NCI-H187 treated with DMSO at 0.1 percent for 48 hours (cell line): ENCODE measurements around the gene POU2F2.
"Not testable (repeated sequence)": the region's sequence is repeated elsewhere in the genome, so short reads cannot be mapped to it uniquely, and the experiment has no call there.

Experiments
- DNase-seq: peaks from one replicate; lab custom pipeline; 2025; lab: John Stamatoyannopoulos, UW

Gene POU2F2

DNA sequence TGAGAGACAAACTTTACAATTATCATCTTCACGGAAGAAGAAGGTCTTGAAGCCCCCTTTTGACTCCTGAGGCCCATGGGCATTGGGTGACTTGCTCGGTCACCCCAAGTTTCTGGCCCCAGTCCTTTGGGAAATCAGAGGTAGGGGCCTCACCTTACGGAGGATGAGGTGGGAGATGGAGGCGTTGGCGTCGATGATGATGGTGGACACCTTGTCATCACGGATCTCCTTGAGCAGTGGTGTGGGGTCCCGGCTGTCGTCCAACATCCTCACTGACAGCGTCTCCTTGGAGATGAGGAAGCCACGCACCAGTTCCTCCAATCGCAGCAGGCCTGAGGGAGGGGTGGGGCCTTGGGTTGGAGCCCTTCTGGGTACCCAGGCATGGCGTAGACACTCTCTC lies 73.0 kb downstream of the POU2F2 start:
- DNase-seq: no peak

DNA sequence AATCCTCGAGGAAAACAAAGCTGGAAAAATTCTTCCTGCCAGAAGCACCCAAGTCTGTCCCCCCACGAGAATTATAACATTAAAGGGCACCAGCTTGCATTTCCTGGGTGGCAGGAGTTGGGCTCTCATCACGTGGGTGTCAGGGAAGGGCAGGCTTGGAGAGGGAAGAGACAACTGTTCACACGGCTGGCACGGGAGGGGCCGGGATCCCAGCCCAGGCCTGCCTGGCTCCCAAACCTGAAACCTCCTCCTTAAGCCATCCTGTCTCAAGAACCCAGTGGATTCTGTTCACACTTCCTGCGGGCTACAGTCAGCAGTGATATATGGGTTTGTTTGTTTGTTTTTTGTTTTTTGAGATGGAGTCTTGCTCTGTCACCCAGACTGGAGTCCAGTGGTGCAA lies 74.4 kb downstream of the POU2F2 start:
- DNase-seq: no peak

GRCh38 chr19:42054205-42054604 lies 78.0 kb downstream of the POU2F2 start:
- DNase-seq: no peak

DNA sequence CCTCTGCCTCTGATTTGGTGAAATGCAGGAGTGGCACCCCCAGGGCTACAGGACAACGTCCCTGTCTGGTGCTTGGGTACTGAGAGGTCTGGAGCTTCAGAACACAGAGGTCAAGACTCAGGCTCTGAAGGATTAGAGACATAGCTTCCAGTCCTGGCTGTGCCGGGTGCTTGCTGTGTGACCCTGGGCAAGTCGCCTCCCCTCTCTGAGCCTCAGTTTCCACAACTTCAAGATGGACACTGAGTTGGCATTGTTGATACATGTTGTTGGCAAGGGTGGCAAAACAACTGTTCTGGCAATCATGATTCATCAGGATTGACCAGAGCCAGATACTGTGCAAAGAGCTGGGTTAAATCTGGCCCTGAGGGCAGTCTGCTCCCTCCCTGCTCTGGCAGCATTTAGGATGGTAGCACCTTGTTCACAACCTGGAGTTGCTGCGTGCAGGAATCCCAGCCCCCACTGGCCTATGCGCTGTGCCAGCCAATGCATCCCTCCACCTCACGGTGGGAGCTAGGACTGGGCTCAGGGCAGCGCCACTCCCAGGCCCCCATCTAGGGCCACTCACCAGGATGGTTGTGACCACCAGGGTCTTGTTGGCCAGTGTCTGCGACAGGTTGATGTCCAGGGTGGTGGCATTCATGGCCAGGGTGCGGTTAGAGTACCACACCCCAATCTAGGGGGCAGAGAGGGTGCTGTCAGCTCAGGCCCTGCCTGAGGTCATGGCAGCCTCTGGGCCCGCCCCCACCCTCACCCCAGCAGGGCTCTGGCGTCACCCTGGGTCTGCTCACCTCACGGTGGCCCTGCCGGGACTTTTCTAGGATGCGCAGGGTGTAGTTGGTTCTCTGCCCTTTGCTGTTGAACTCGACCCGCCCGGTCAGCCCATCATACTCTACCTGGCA lies 79.0 kb downstream of the POU2F2 start:
- no peak for DNase-seq

- no peak for DNase-seq
Measured at GRCh38 chr19:42052241-42052863, 79.9 kb downstream of the POU2F2 start.

- no peak for DNase-seq
Measured at GRCh38 chr19:42051166-42052115, 80.8 kb downstream of the POU2F2 start.

GRCh38 chr19:42048992-42049391 lies 83.3 kb downstream of the POU2F2 start:
- DNase-seq: no peak

DNA sequence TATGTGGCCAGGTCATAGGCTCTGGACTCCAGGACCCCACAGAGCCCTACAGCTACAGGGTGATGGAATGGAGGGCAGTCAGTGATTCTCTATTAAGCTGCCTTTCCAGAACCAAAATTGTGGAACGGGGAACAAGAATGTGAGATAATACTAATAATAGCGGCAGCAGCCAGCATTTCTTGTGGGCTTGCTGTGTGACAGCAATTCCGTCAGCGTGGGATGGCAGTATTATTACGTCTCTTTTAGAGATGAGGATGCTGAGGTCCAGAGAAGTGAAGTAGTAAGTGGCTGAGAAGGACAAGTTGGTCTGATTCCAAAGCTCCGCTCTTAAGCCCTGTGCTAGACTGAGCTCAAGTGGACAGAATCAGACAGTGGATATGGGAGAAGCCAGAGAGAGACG lies 86.7 kb downstream of the POU2F2 start:
- no peak for DNase-seq

GRCh38 chr19:42042455-42043170 lies 89.6 kb downstream of the POU2F2 start:
- DNase-seq: no peak

GRCh38 chr19:42040491-42040890 lies 91.8 kb downstream of the POU2F2 start:
- DNase-seq: not testable (repeated sequence)

- DNase-seq: no peak
Measured at GRCh38 chr19:42040031-42040430, 92.2 kb downstream of the POU2F2 start.

DNA sequence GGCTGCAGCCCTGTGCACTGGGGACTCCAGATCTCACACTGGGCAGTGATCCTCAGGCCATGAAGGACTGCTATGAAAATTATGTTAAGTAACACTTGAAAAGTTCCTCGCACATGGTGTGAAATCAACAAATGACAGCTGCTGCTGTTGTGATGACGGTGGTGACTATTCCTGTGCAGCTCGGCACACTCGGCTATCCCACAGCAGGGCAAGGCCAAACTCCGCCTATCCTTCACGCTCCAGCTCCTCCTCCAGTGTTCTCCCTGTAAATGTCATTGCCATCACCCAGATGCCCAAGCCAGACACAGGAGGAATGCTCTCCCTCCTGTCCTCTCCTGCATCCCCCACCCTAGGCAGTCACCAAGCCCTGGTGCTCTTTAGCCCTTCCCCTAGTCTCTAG lies 93.6 kb downstream of the POU2F2 start:
- DNase-seq: peak; percentile 85

- DNase-seq: no peak
Measured at GRCh38 chr19:42037649-42038048, 94.6 kb downstream of the POU2F2 start.
